HG02571 (cell line): ENCODE results near the gene G6PC1.
"Not testable (repeated sequence)": the region's sequence is repeated elsewhere in the genome, so short reads cannot be mapped to it uniquely, and the experiment has no call there.

ENCODE experiments used
- ATAC-seq: cut with Tn5 transposase; IDR thresholded peaks from one replicate; pipeline ENCODE4 v1.9.1; 2021; ENCODE audit warnings: mild to moderate bottlenecking, moderate library complexity; ENCODE audit not compliant: unreplicated experiment

The G6PC1 gene

DNA sequence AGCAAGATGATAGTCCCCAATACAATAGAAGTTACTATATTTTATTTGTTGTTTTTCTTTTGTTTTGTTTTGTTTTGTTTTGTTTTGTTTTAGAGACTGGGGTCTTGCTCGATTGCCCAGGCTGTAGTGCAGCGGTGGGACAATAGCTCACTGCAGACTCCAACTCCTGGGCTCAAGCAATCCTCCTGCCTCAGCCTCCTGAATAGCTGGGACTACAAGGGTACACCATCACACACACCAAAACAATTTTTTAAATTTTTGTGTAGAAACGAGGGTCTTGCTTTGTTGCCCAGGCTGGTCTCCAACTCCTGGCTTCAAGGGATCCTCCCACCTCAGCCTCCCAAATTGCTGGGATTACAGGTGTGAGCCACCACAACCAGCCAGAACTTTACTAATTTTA is 618 bp upstream of the G6PC1 start:
- ATAC-seq: not testable (repeated sequence)

DNA sequence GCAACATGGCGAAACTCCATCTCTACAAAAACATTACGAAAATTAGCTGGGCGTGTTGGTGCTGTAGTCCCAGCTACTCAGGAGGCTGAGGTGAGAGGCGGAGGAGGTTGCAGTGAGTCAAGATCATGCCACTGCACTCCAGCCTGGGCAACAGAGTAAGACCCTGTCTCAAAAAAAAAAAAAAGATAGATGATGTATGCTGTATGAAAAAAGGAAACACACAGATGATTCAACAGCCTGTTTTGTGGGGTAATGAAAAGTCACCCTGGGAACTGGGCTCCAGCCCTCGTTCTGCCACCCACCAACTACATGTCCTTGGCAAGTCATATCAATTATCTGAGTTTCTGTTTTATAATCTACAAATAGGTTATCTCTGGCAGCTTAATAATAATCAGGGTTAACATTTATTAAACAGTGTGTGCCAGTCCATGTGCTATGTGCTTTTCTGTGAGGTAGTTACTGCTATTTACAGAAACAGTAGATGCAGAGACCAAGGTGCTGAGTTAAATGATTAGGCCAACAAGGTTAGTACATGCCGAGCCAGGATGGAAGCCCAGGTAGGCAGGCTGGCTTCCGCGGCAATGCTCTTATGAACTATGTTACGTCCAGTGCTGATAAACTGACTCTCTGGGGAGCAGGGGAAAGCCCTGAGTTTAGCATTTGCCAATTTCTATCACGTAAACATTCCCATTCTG is 1.1 kb downstream of the G6PC1 start:
- ATAC-seq: no peak

DNA sequence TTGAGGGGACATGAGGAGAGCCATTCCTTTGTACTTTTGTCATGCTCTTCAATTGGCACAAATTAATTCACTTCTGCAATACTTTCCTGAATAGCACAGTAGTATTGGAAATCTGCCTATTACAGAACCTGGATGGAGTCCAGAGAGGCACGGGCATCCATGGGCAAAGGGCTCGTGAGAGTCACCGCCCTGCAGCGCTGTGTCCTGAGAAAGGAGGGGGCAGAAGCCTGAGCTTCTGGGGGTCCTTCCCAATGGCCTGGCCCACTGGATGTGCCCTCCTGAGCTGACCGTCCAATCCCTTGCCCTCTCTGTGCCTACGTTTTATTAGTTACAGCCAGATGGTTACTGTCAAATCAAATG is 3.5 kb downstream of the G6PC1 start:
- no peak for ATAC-seq

DNA sequence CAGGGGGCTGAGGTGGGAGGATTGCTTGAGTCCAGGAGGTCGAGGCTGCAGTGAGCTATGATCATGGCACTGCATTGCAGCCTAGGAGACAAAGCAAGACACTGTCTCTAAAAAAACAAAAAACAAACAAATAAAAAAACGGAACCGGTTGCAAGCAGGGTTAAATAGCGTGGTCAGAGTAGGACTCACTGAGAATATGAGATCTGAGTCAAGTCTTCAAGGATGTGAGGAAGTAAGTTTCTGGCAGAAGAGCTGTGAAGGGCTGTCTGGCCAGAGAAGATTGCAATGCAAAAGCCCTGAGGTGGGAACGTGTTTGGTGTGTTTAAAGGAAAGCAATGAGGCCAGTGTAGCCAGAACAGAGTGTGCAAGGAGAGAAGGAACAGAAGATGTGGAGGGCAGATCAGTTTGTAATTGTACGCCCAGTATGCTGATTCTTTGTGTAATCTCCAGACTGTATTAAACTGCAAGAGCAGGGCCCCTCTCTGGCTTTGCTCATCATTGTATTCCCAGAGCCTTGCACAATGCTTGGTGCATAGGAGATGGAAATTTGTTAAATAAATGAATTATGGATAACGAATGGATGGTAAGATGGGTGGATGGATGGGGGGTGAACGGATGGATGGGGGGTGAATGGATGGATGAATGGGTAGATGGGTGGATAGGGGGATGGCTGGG is 6.3 kb downstream of the G6PC1 start:
- ATAC-seq: no peak

DNA sequence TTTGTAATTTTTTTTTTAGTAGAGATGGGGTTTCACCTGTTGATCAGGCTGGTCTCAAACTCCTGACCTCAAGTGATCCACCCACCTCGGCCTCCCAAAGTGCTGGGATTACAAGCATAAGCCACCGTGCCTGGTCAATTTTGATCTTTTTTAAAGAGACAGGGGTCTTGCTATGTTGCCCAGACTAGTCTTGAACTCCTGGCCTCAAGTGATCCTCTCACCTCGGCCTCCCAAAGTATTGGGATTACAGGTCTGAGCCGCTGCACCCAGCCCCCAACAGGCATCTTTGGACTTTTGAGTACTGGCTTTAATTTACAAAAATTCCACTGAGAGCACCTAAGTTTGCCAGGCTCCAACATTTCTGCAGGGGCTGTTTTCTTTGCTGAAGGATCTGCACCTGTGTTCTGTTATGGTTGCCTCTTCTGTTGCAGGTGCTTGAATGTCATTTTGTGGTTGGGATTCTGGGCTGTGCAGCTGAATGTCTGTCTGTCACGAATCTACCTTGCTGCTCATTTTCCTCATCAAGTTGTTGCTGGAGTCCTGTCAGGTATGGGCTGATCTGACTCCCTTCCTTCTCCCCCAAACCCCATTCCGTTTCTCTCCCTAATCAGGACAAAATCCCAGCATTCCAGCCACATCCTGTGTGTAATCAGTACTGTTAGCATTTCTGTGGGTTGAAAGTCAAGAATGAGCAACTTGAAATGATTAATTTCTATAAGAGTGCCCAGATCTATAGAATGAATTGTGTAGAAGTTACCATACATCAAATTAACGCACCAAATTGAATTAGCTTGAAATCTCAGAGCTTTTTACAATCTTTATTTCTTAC is 8.5 kb downstream of the G6PC1 start:
- ATAC-seq: no peak

DNA sequence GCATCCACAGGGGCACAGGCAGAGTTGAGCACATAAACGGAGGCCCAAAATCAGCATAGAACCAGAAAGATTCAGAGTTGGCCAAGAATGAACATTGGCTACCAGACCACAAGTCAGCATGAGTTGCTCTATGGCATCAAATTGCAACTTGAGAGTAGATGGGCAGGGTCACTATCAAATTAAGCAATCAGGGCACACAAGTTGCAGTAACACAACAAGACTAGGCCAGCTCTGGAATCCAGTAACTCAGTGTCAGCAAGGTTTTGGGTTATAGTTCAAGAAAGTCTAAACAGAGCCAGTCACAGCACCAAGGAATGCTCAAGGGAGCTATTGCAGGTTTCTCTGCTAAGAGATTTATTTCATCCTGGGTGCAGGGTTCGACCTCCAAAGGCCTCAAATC is 12.9 kb downstream of the G6PC1 start:
- no peak for ATAC-seq

DNA sequence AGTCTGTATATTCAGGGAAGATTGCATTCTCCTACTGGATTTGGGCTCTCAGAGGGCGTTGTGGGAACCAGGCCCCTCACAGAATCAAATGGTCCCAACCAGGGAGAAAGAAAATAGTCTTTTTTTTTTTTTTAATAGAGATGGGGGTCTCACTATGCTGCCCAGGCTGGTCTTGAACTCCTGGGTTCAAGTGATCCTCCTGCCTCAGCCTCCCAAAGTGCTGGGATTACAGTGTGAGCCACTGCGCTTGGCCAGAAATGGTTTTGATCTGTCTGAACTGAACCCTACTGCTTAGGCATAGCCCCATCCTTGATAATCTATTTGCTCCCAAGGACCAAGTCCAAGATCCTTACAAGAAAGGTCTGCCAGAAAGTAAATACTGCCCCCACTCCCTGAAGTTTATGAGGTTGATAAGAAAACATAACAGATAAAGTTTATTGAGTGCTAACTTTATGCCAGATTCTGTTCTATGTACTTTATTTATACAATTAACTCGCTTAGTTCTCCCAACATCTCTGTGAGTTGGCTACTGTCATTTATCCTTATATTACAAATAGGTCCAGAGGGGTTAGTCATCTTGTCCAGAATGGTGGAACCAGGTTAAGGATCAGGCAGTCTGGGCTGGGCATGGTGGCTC is 13.5 kb downstream of the G6PC1 start:
- ATAC-seq: no peak

DNA sequence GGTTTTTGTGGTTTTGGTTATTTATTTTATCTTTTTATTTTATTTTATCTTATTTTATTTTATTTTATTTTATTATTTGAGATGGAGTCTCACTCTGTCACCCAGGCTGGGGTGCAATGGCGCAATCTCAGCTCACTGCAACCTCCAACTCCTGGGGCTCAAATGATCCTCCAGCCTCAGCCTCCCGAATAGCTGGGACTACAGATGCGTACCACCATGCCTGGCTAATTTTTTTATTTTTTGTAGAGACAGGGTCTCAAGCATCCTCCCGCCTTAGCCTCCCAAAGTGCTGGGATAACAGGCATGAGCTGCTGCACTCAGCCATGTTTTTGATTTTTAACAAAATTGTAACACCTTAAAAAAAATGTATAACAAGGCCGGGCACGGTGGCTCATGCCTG is 14.7 kb downstream of the G6PC1 start:
- not testable (repeated sequence) for ATAC-seq

DNA sequence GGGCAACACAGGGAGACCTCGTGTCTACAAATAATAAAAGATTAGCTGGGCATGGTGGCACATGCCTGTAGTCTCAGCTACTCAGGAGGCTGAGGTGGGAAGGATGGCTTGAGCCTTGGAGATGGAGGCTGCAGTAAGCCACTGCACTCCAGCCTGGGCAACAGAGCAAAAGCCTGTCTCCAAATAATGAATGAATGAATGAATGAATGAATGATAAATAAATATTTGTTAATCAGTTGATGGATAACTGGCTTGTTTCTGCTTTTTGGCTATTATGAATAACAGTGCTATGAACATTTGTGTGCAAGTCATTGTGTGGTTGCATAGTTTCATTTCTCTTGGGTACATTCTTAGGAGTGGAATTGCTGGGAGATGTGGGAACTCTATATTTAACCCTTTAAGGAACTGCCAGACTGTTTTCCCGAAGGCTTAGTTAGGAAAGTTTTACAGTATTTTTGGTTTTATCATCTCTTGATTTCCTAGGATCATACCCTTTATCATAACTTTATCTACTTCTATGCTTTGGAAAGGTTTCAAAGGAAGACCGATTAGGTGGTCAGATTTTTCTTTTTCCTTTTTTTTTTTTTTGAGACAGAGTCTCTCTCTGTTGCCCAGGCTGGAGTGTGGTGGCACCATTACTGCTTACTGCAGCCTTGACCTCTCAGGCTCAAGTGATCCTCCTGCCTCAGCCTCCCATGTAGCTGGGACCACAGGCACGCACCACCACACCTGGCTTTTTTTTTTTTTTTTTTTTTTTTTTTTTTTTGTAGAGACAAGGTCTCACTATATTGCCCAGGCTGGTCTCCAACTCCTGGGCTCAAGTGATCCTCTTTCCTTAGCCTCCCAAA is 16.0 kb downstream of the G6PC1 start:
- ATAC-seq: not testable (repeated sequence)

DNA sequence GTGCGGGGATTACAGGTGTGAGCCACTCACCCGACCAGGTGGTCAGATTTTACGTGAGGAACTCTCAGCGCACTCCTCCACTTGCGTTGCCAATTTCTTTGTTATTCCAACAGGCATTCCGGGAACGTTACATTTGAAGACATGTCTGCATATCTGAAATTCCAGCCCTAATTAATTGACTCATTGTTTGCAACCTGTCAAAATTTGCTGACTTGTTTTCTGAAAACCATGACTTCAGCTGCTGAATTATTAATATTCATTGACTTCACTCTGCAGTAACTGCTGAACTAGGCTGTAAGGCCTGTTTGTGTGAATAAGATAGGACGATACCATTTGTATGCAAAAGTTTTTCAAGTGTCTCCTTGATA is 16.6 kb downstream of the G6PC1 start:
- no peak for ATAC-seq

DNA sequence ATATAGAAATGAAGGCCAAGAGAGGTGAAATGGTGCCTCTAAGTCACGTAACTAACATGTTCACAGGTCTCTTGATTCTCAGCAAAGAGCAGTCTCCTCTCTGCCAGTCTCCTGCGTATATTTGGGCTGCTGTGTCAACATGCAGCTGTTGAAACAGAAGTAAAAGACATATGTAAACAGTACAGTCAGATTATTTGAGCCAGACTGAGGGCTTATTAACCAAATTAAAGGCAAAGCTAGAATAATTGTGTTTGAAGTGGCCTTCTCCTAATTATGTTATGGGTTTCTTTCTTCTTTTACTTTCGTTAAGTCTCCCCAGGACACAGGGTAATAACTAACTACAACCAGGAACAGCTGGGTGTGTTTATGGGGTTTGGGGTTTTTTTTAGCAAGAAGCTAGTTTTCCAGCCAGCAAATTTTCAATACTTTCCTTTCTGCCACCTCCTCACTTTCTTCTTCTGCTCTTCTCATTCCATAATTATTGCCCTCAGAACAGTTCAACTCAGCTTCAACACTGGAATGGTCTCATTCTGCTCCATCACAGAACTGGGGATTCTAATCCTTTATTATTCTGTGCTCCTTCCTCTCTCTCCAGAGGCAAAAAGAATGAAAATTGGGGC is 18.4 kb downstream of the G6PC1 start:
- ATAC-seq: no peak

DNA sequence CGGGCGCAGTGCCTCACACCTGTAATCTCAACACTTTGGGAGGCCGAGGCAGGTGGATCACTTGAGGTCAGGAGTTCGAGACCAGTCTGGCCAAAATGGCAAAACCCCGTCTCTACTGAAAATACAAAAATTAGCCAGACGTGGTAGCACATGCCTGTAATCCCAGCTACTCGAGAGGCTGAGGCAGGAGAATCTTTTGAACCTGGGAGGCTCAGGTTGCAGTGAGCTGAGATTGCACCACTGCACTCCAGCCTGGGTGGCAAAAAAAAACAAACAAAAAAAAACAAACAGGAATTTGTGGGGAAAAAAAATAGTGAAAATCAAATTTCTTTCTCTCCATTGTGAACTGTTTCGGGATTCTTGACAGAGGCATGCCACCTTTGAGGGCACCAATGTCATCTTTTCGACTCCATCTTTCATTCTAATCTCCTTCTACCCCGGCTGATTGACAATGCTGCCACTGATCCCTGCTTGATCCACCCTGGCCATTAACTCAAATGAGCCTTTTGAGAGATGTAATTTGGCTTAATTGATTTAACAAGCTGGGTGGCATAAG is 19.0 kb downstream of the G6PC1 start:
- not testable (repeated sequence) for ATAC-seq

DNA sequence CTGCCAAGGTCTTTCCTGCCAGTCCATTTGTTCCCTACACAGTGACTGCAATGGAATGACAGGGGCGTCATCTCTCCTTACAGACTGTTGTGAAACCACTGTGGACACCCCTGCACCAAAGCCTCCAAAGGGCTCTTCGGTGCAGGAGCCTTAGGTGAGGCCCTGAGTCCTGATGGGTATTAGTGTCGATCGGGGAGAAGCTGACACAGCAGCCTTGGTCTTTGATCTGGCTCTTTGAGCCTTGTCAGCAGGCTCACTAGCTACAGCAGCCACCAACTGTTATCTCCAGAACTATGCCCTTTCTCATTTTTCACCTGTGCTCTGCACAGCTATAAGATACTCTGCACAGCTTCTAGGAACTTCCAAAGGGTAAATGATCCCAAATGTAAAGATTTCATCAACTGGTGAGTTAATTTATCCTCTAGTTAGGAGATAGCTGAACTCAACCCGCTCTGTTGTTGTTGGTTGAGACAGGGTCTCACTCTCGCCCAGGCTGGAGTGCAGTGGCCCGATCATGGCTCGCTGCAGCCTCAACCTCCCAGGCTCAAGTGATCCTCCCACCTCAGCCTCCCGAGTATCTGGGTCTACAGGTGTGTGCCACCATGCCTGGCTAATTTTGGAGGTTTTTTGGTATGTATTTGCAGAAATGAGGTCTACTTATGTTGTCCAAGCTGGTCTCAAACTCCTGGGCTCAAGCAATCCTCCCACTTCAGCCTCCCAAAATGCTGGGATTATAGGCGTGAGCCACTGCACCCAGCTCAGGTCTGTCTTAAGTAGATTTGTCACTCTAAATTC is 19.7 kb downstream of the G6PC1 start:
- ATAC-seq: no peak

DNA sequence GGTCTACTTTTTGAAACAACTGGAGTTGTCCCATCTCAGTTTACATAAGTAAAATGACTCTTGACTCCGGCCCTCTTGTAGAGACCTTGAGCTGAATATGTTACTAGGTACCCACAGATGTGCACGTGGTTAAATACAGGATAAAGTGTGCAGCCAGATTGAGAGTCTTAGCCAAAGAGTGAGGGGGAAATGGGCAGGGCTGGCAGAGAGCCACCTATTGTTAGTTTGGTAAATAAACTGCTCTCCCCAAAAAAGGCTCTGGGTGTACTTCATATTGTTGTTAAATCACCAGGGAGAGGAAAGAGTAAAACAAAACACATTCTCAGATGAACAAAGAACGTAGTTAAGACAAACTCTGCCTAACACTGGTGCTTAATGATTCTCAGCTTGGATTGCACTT is 20.3 kb downstream of the G6PC1 start:
- ATAC-seq: no peak

DNA sequence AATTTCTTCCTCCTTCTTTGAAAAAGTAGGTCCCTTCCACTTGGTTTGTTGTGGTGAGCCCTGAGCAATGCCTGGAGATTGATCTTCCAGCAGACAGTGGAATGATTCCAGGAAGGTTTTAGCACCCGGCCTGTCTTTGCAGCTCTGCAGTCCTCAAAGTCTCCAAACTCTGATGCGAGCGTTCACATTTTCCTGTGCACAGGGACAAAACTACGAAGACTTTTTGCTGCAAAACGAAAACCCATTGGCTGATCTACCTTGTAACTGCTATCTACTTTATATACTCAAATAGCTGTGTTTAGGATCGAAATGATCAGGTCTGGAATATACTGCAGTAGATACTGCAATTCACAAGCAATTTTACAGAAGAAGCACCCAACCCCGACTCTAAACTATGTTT is 21.7 kb downstream of the G6PC1 start:
- ATAC-seq: no peak

DNA sequence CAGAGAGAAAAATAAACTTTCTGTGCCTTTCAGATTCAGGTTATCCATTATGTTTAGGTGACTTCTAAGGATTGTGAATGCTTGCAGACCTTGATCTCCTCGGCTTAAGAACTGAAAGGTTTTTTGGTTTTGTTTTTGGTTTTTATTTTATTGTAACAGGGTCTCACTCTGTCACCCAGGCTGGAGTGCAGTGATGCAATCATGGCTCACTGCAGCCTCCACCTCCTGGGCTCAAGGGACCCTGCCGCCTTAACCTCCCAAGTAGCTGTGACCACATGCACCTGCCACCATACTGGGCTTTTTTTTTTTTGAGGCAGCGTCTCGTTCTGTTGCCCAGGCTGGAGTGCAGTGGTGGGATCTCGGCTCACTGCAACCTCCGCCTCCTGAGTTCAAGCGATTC is 22.9 kb downstream of the G6PC1 start:
- not testable (repeated sequence) for ATAC-seq

DNA sequence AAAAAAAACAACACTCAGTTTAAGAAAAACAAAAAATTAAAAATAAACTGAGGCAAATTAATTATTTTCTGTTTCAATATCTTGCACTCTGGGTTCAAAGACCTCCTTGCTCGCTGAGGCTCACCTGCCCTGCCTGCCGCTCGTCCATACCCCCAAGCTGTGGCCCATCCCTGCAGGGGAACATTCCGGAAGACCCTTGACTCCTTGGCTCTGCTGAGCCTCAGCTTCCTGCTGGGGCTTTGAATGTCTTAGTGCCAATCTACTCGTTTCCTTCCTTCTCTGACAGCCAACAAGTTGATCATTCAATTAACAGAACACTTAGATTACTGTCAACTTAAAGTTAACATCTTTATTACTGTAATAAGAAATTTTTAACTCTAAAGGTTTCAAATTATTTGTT is 24.3 kb downstream of the G6PC1 start:
- no peak for ATAC-seq

DNA sequence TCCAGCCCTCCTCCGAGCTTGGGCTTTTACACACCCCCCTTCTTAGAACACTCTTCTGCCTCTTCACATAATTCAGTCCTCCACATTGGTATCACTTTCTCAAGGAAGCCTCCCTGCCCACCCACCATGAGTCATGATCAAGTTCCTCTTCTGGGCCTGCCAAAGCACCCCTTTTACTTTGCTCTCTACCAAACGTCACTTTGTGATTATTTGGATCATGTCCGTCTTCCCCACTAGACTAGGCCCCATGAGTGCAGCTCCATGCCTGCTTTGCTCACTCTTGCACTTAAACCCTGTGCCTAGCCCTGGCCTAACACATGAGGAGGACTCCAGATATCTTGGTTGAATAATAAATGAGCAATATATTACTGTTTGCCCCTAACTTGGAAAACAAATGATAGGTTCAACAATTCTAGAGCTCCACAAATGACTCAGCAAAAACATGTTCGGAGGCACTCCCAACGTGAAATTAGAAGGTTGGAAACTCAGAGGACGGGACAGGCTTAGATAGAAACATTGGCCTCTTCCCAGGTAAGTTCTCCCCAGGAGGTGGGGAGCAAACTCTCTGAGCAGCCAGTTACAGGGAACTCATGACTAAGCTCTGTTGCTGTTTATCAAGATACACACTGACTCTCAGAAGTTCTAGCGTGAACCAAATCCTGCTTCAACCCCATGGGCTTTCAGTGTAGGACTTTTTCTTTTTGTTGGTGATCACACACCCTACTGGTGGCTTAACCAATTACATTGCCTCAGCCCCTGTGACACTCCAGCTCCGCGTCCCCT is 28.3 kb downstream of the G6PC1 start:
- ATAC-seq: no peak
